ENCODE results near the gene PREX1.

PREX1 gene

GRCh38 chr20:48629960-48630315 lies 197.9 kb downstream of the PREX1 start:
- no peak for DNase-seq

- no peak for DNase-seq
These were observed 198.5 kb downstream of the PREX1 start for GRCh38 chr20:48629069-48629959.

GRCh38 chr20:48627737-48628128 lies 200.1 kb downstream of the PREX1 start:
- DNase-seq: no peak

GRCh38 chr20:48626938-48627736 lies 200.7 kb downstream of the PREX1 start:
- no peak for DNase-seq

- DNase-seq: no peak
These were observed 201.4 kb downstream of the PREX1 start for GRCh38 chr20:48626226-48626937.

- DNase-seq: no peak
These were observed 202.5 kb downstream of the PREX1 start for GRCh38 chr20:48625136-48625900.

- no peak for DNase-seq
These were observed 203.3 kb downstream of the PREX1 start for GRCh38 chr20:48624315-48625020.

GRCh38 chr20:48623906-48624265 lies 203.9 kb downstream of the PREX1 start:
- DNase-seq: no peak

GRCh38 chr20:48623176-48623905 lies 204.5 kb downstream of the PREX1 start:
- no peak for DNase-seq

GRCh38 chr20:48622421-48622820 lies 205.4 kb downstream of the PREX1 start:
- DNase-seq: no peak

- DNase-seq: no peak
These were observed 206.3 kb downstream of the PREX1 start for GRCh38 chr20:48621376-48622078.

- peak; percentile 46 for DNase-seq
These were observed 207.1 kb downstream of the PREX1 start for GRCh38 chr20:48620507-48621375.

- no peak for DNase-seq
These were observed 207.7 kb downstream of the PREX1 start for GRCh38 chr20:48620154-48620506.

- DNase-seq: no peak
These were observed 208.4 kb downstream of the PREX1 start for GRCh38 chr20:48619126-48620101.

- DNase-seq: no peak
These were observed 209.2 kb downstream of the PREX1 start for GRCh38 chr20:48618631-48619030.

GRCh38 chr20:48618052-48618451 lies 209.7 kb downstream of the PREX1 start:
- DNase-seq: no peak

GRCh38 chr20:48617481-48617880 lies 210.3 kb downstream of the PREX1 start:
- DNase-seq: no peak

- no peak for DNase-seq
These were observed 211.3 kb downstream of the PREX1 start for GRCh38 chr20:48616481-48616880.
